Endodermal cell (in vitro differentiated cells): ENCODE measurements around the gene RBM28. TPM values are rescaled to one million over a fixed set of nuclear protein-coding genes. Genes with fewer than 3 reads are reported as not detected.

Source experiments
- DNase-seq: peaks from one replicate; pipeline ENCODE4 v3.0.0-alpha.2; 2017
- H3K27ac ChIP-seq: 2 replicates; pipeline ENCODE4 v1.5.1; 2013; ENCODE audit warnings: mild to moderate bottlenecking, low read depth, low read length, moderate library complexity
- H3K27me3 ChIP-seq: 2 replicates; pipeline ENCODE4 v1.6.1; 2013; ENCODE audit warnings: mild to moderate bottlenecking, low read length, moderate library complexity; ENCODE audit not compliant: insufficient read depth, control insufficient read depth, poor library complexity, severe bottlenecking
- H3K36me3 ChIP-seq: 2 replicates; pipeline ENCODE4 v1.7.0; 2013; ENCODE audit warnings: mild to moderate bottlenecking, low read length, moderate library complexity; ENCODE audit not compliant: control insufficient read depth, insufficient read depth
- H3K4me1 ChIP-seq: one replicate; pipeline ENCODE4 v1.7.0; 2013; ENCODE audit warnings: low read length; ENCODE audit not compliant: control insufficient read depth, insufficient read depth
- H3K4me3 ChIP-seq: 2 replicates; pipeline ENCODE4 v1.5.1; 2013; ENCODE audit warnings: mild to moderate bottlenecking, low read length, moderate library complexity
- H3K9ac ChIP-seq: 2 replicates; pipeline ENCODE4 v1.6.1; 2013; ENCODE audit warnings: mild to moderate bottlenecking, low read length, moderate library complexity; ENCODE audit not compliant: poor library complexity, severe bottlenecking; ENCODE audit errors: extremely low read depth
- H3K9me3 ChIP-seq: 2 replicates; pipeline ENCODE4 v1.6.1; 2013; ENCODE audit warnings: mild to moderate bottlenecking, low read length, moderate library complexity; ENCODE audit not compliant: control insufficient read depth
- H3K27ac Mint-ChIP-seq: 2 replicates; pipeline ENCODE4 v1.8.0; 2020; ENCODE audit warnings: mixed read lengths
- H3K27me3 Mint-ChIP-seq: 2 replicates; pipeline ENCODE4 v1.8.0; 2021; ENCODE audit warnings: mild to moderate bottlenecking, mixed read lengths; ENCODE audit not compliant: insufficient read depth
- H3K36me3 Mint-ChIP-seq: 2 replicates; pipeline ENCODE4 v1.8.0; 2020; ENCODE audit warnings: low read depth, mixed read lengths
- H3K4me1 Mint-ChIP-seq: 2 replicates; pipeline ENCODE4 v1.8.0; 2020; ENCODE audit warnings: mixed read lengths
- H3K4me3 Mint-ChIP-seq: 2 replicates; pipeline ENCODE4 v1.8.0; 2020; ENCODE audit warnings: mild to moderate bottlenecking, moderate library complexity, mixed read lengths
- H3K9me3 Mint-ChIP-seq: 2 replicates; pipeline ENCODE4 v1.8.0; 2020; ENCODE audit warnings: mild to moderate bottlenecking, mixed read lengths
- WGBS, 2 experiments: methylation state at CpG; one replicate each; pipeline versions ENCODE4 v1.1.5 to v1.1.7; 2013; ENCODE audit warnings: missing lambda C conversion rate in 2 of 2, mixed read lengths in 1 of 2; ENCODE audit not compliant: insufficient coverage in 1 of 2, insufficient read length in 1 of 2; 5-methylcytosine and 5-hydroxymethylcytosine counted together
- total RNA-seq, 2 donors: library from RNA; stranded (reverse); fragmentation: NEBNext Ultra II Directional in 1 of 2; extraction: Animal tissue kit (Norgen Biotek cat#: 25700) in 1 of 2; gene quantifications; 2 replicates in 1 of 2; 3 replicates in 1 of 2; pipeline ENCODE4 v1.2.1, GENCODE V29; 2021
- TF ChIP-seq, protein P1 (sequence below): fragments of 200-600 bp; sonication (generic); conservative IDR thresholded peaks from 2 replicates; pipeline ENCODE4 v1.5.0; 2021; ENCODE audit warnings: antibody characterized with exemption, mild to moderate bottlenecking

RBM28 gene
- total RNA-seq, 2 donors from 2014 or later, result 60.1 to 60.9 TPM

DNA sequence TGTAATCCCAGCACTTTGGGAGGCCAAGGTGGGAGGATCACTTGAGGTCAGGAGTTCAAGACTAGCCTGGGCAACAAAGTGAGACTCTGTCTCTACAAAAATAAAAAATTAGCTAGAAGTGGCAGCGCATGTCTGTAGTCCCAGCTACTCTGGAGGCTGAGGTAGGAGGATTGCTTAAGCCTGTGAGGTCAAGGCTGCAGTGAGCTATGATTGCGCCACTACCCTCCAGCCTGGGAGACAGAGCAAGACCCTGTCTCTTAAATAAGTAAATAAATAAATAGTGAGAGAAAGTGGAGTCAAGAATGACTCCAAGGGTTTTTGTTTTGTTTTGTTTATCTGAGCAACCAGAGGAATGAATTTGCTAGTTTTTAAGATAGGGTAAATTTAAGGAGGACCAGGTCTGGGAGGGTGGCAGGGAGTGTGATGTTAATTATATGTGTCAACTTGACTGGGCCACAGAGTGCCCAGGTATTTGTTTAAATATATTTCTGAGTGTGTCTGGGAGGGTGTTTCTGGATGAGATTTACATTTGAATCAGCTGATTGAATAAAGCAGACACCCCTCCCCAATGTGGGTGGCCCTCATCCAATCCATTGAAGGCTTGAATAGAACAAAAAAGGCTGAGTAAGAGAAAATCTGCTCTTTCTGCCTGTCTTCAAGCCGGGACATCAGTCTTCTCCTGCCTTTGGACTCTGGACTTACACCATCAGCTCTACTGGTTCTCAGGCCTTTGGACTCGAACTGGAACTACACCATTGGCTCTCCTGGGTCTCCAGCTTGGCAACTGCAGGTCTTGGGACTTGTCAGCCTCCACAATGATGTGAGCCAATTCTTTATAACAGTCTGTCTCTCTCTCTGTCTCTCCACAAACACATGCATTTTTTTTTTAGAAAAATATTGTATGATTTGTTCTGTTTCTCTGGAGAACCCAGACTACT is 42.5 kb upstream of the RBM28 start:
- Histone ChIP-seq H3K4me3 (no peak overlapping the region), H3K9me3 (no peaks in the 10 kb centered on the region), H3K4me1 (no peaks in the 10 kb centered on the region), H3K27ac (no peak overlapping the region), H3K36me3 (no peaks in the 10 kb centered on the region), H3K27me3 (peaks cover 23% of the 10 kb centered on the region), H3K9ac (no peak overlapping the region)
- no peak overlapping the region for H3K27ac Mint-ChIP-seq
- no peak overlapping the region for H3K4me3 Mint-ChIP-seq
- H3K4me1 Mint-ChIP-seq, result no peaks in the 10 kb centered on the region
- TF ChIP-seq, protein P1, sequence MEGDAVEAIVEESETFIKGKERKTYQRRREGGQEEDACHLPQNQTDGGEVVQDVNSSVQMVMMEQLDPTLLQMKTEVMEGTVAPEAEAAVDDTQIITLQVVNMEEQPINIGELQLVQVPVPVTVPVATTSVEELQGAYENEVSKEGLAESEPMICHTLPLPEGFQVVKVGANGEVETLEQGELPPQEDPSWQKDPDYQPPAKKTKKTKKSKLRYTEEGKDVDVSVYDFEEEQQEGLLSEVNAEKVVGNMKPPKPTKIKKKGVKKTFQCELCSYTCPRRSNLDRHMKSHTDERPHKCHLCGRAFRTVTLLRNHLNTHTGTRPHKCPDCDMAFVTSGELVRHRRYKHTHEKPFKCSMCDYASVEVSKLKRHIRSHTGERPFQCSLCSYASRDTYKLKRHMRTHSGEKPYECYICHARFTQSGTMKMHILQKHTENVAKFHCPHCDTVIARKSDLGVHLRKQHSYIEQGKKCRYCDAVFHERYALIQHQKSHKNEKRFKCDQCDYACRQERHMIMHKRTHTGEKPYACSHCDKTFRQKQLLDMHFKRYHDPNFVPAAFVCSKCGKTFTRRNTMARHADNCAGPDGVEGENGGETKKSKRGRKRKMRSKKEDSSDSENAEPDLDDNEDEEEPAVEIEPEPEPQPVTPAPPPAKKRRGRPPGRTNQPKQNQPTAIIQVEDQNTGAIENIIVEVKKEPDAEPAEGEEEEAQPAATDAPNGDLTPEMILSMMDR, result no peak
- H3K27me3 Mint-ChIP-seq, result peaks cover 58% of the 10 kb centered on the region
- DNase-seq, result no peak
- H3K36me3 Mint-ChIP-seq, result no peaks in the 10 kb centered on the region
- WGBS, 2 experiments, result 85 to 88% methylated on average over 2 to 4 of the region's 4 CpGs
- no peaks in the 10 kb centered on the region for H3K9me3 Mint-ChIP-seq

DNA sequence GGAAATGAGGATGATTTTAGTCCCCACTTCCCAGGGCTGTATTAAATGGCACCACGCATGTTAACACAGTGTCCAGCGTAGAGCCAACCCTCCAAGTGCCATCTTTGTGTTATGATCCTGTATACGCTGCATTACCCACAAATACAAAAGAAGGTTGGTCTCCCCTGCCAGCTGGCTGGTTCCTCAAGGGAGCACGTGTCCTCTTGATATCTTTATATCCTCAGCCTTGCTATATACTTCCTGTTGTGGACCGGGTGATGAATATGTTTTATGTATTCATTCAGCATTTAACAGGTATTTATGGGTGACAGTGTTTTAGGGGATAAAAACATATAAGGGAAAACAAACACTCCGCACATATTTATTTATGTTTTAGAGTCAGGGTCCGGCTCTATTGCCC is 41.0 kb upstream of the RBM28 start:
- Mint-ChIP-seq H3K27ac (no peak overlapping the region), H3K4me1 (peaks cover 1% of the 10 kb centered on the region), H3K27me3 (peaks cover 55% of the 10 kb centered on the region), H3K4me3 (no peak overlapping the region), H3K9me3 (no peaks in the 10 kb centered on the region), H3K36me3 (no peaks in the 10 kb centered on the region)
- Histone ChIP-seq H3K9ac (no peak overlapping the region), H3K27ac (no peak overlapping the region), H3K4me1 (no peaks in the 10 kb centered on the region), H3K9me3 (no peaks in the 10 kb centered on the region), H3K27me3 (peaks cover 23% of the 10 kb centered on the region), H3K36me3 (no peaks in the 10 kb centered on the region), H3K4me3 (no peak overlapping the region)
- 89 to 96% methylated on average over 4 to 7 of the region's 7 CpGs for WGBS, 2 experiments
- no peak for DNase-seq
- TF ChIP-seq, protein P1, result no peak

DNA sequence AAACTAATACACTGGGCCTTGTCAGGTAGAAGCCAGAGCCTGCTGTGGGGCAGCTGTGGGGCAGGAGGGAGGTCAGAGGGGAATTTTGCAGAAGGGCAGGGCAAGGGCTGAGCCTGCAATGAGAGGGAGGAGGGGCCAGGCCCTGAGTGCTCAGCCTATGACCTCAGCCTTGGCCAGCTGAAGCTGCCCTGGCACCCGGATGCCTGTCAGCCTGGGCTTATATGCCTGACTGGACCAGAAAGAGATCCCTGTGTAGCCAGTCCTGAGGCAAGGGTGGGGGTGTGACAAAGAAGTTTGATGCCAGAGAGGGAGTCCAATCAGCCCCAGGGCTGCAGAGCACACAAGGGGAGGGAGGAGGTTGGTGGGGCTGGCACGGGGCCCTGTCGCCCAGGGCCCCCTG is 40.1 kb upstream of the RBM28 start:
- Mint-ChIP-seq H3K9me3 (no peaks in the 10 kb centered on the region), H3K36me3 (no peaks in the 10 kb centered on the region), H3K27me3 (peaks cover 52% of the 10 kb centered on the region), H3K4me3 (no peak overlapping the region), H3K27ac (no peak overlapping the region), H3K4me1 (peaks cover 1% of the 10 kb centered on the region)
- whole genome bisulfite sequencing, 2 experiments, result 90% methylated on average over 3 of the region's 3 CpGs; no CpG with 5 or more reads in 1 of the 2 experiments
- DNase-seq, result no peak
- no peaks in the 10 kb centered on the region for H3K9me3 ChIP-seq
- TF ChIP-seq, protein P1, result no peak
- H3K9ac ChIP-seq, result no peak overlapping the region
- H3K4me1 ChIP-seq, result no peaks in the 10 kb centered on the region
- H3K4me3 ChIP-seq, result no peak overlapping the region
- no peaks in the 10 kb centered on the region for H3K36me3 ChIP-seq
- H3K27me3 ChIP-seq, result peaks cover 18% of the 10 kb centered on the region
- no peak overlapping the region for H3K27ac ChIP-seq
